ENCODE measurements around the gene CELF4.

The CELF4 gene

GRCh38 chr18:37578886-37579513 is 13.4 kb upstream of the CELF4 start:
- peak; percentile 32 for DNase-seq
- peak; percentile 35 for TF ChIP-seq CTCF (IDR thresholded peaks at IDR 0.05; ENCODE audit: low read depth, low read length)
- Histone ChIP-seq H3K4me3 (ENCODE audit: low read depth, low read length) (no peak overlapping the region), H3K27ac (no peak overlapping the region), H3K9me3 (ENCODE audit: severe bottlenecking) (no peaks in the 10 kb centered on the region), H3K36me3 (no peaks in the 10 kb centered on the region), H3K27me3 (ENCODE audit: insufficient read depth, low read depth, severe bottlenecking) (no peaks in the 10 kb centered on the region)

- no peak overlapping the region for H3K27ac ChIP-seq
- no peaks in the 10 kb centered on the region for H3K27me3 ChIP-seq (ENCODE audit: insufficient read depth, low read depth, severe bottlenecking)
- TF ChIP-seq CTCF (IDR thresholded peaks at IDR 0.05; ENCODE audit: low read depth, low read length), result no peak
- no peak for DNase-seq
- H3K36me3 ChIP-seq, result no peaks in the 10 kb centered on the region
- no peaks in the 10 kb centered on the region for H3K9me3 ChIP-seq (ENCODE audit: severe bottlenecking)
- no peak overlapping the region for H3K4me3 ChIP-seq (ENCODE audit: low read depth, low read length)
Observed at GRCh38 chr18:37578182-37578678, 12.6 kb upstream of the CELF4 start.

GRCh38 chr18:37577051-37577611 is 11.5 kb upstream of the CELF4 start:
- Histone ChIP-seq H3K27me3 (ENCODE audit: insufficient read depth, low read depth, severe bottlenecking) (no peaks in the 10 kb centered on the region), H3K27ac (no peak overlapping the region), H3K4me3 (ENCODE audit: low read depth, low read length) (no peak overlapping the region), H3K9me3 (ENCODE audit: severe bottlenecking) (no peaks in the 10 kb centered on the region), H3K36me3 (no peaks in the 10 kb centered on the region)
- no peak for DNase-seq
- no peak for TF ChIP-seq CTCF (IDR thresholded peaks at IDR 0.05; ENCODE audit: low read depth, low read length)

- Histone ChIP-seq H3K36me3 (no peaks in the 10 kb centered on the region), H3K27me3 (ENCODE audit: insufficient read depth, low read depth, severe bottlenecking) (no peaks in the 10 kb centered on the region), H3K27ac (no peak overlapping the region), H3K4me3 (ENCODE audit: low read depth, low read length) (no peak overlapping the region), H3K9me3 (ENCODE audit: severe bottlenecking) (no peaks in the 10 kb centered on the region)
- no peak for TF ChIP-seq CTCF (IDR thresholded peaks at IDR 0.05; ENCODE audit: low read depth, low read length)
- DNase-seq, result no peak
Observed at GRCh38 chr18:37575646-37576045, 10.0 kb upstream of the CELF4 start.

GRCh38 chr18:37574113-37574512 is 8.5 kb upstream of the CELF4 start:
- Histone ChIP-seq H3K36me3 (no peaks in the 10 kb centered on the region), H3K27ac (no peak overlapping the region), H3K4me3 (ENCODE audit: low read depth, low read length) (no peak overlapping the region), H3K9me3 (ENCODE audit: severe bottlenecking) (no peaks in the 10 kb centered on the region), H3K27me3 (ENCODE audit: insufficient read depth, low read depth, severe bottlenecking) (no peaks in the 10 kb centered on the region)
- no peak for TF ChIP-seq CTCF (IDR thresholded peaks at IDR 0.05; ENCODE audit: low read depth, low read length)
- DNase-seq, result no peak

GRCh38 chr18:37572736-37573135 is 7.1 kb upstream of the CELF4 start:
- Histone ChIP-seq H3K27ac (no peak overlapping the region), H3K9me3 (ENCODE audit: severe bottlenecking) (no peaks in the 10 kb centered on the region), H3K36me3 (no peaks in the 10 kb centered on the region), H3K27me3 (ENCODE audit: insufficient read depth, low read depth, severe bottlenecking) (no peaks in the 10 kb centered on the region), H3K4me3 (ENCODE audit: low read depth, low read length) (no peak overlapping the region)
- TF ChIP-seq CTCF (IDR thresholded peaks at IDR 0.05; ENCODE audit: low read depth, low read length), result no peak
- DNase-seq, result no peak
